GM23248 (cell line): ENCODE data around the gene DOCK3. TPM values are rescaled to one million over a fixed set of nuclear protein-coding genes. Genes with fewer than 3 reads are reported as not detected.
"Not testable (repeated sequence)": the region's sequence is repeated elsewhere in the genome, so short reads cannot be mapped to it uniquely, and the experiment has no call there.

Source experiments
- DNase-seq: peaks from one replicate; pipeline ENCODE4 v3.0.0-alpha.2; 2015
- H2AFZ ChIP-seq: fragments of 200-600 bp; sonication (generic); 2 replicates; pipeline ENCODE4 v1.6.1; 2016; ENCODE audit warnings: antibody characterized with exemption
- H3F3A ChIP-seq: fragments of 200-600 bp; sonication (generic); 2 replicates; pipeline ENCODE4 v1.6.1; 2016; ENCODE audit warnings: mild to moderate bottlenecking, antibody characterized with exemption, mixed run types; ENCODE audit not compliant: insufficient read depth
- H3K27ac ChIP-seq: fragments of 200-600 bp; sonication (generic); 2 replicates; pipeline ENCODE4 v1.5.1; 2016; ENCODE audit warnings: mild to moderate bottlenecking
- H3K27me3 ChIP-seq: fragments of 200-600 bp; sonication (generic); replicated peaks from 2 replicates; pipeline ENCODE4 v1.6.1; 2016; ENCODE audit warnings: mild to moderate bottlenecking; ENCODE audit not compliant: insufficient read depth
- H3K36me3 ChIP-seq: fragments of 200-600 bp; sonication (generic); 2 replicates; pipeline ENCODE4 v1.6.1; 2016; ENCODE audit warnings: low read depth, mild to moderate bottlenecking
- H3K4me1 ChIP-seq: fragments of 200-600 bp; sonication (generic); 2 replicates; pipeline ENCODE4 v1.6.1; 2016; ENCODE audit warnings: mild to moderate bottlenecking; ENCODE audit not compliant: insufficient read depth
- H3K4me2 ChIP-seq: fragments of 200-600 bp; sonication (generic); one replicate; pipeline ENCODE4 v1.6.1; 2016; ENCODE audit warnings: mild to moderate bottlenecking; ENCODE audit not compliant: unreplicated experiment
- H3K4me3 ChIP-seq: fragments of 200-600 bp; sonication (generic); 2 replicates; pipeline ENCODE4 v1.5.1; 2016; ENCODE audit warnings: mild to moderate bottlenecking
- H3K79me2 ChIP-seq: fragments of 200-600 bp; sonication (generic); 2 replicates; pipeline ENCODE4 v1.6.1; 2016; ENCODE audit warnings: mild to moderate bottlenecking; ENCODE audit not compliant: insufficient read depth
- H3K9ac ChIP-seq: fragments of 200-600 bp; sonication (generic); 2 replicates; pipeline ENCODE4 v1.6.1; 2016; ENCODE audit warnings: mild to moderate bottlenecking
- H3K9me2 ChIP-seq: fragments of 200-600 bp; sonication (generic); 2 replicates; pipeline ENCODE4 v1.6.1; 2016; ENCODE audit warnings: mixed run types, mild to moderate bottlenecking, moderate library complexity; ENCODE audit not compliant: insufficient read depth
- H3K9me3 ChIP-seq: fragments of 200-600 bp; sonication (generic); one replicate; pipeline ENCODE4 v1.6.1; 2017; ENCODE audit warnings: low read depth
- H4K20me1 ChIP-seq: fragments of 200-600 bp; sonication (generic); 2 replicates; pipeline ENCODE4 v1.6.0; 2016; ENCODE audit not compliant: insufficient read depth
- EZH2 ChIP-seq: fragments of 200-600 bp; sonication (generic); IDR thresholded peaks from 2 replicates; pipeline ENCODE4 v1.6.1; 2018; ENCODE audit warnings: antibody characterized with exemption, mild to moderate bottlenecking; ENCODE audit not compliant: insufficient read depth, poor library complexity, severe bottlenecking
- EZH2phosphoT487 ChIP-seq: fragments of 200-600 bp; sonication (generic); IDR thresholded peaks from 2 replicates; pipeline ENCODE4 v1.6.1; 2018; ENCODE audit warnings: antibody characterized with exemption, moderate library complexity, mild to moderate bottlenecking, low read depth; ENCODE audit not compliant: insufficient read depth
- WGBS, 2 experiments: methylation state at CpG; one replicate each; pipeline ENCODE4 v1.1.6; 2015 to 2017; ENCODE audit warnings: low lambda C conversion rate in 2 of 2, low coverage in 1 of 2; ENCODE audit errors: missing lambda C conversion rate in 2 of 2; 5-methylcytosine and 5-hydroxymethylcytosine counted together
- in situ Hi-C: fragments of 300-500 bp; cut with MboI; formaldehyde crosslinking; loops from 2 replicates; pipeline ENCODE4 v1.15.0; 2020
- polyA plus RNA-seq: library from polyadenylated mRNA; unstranded; fragments of >200 nt; fragmentation: Nextera tagmentation; extraction: Ambion mirVana; gene quantifications from 2 replicates; pipeline ENCODE4 v1.2.1, GENCODE V29; 2016
- total RNA-seq: library from RNA; depleted of rRNA; stranded (reverse); fragments of >200 nt; shearing (Covaris generic); gene quantifications from 2 replicates; pipeline ENCODE4 v1.2.3, GENCODE V29; 2014

DOCK3 gene
- total and polyA plus RNA-seq, 2 experiments from 2014 or later: 0.23 to 0.43 TPM

- H3K9ac ChIP-seq: no peak overlapping the region
- no peak overlapping the region for H3K4me2 ChIP-seq
- DNase-seq: no peak
- H3K27me3 ChIP-seq: no peaks in the 10 kb centered on the region
- no peak overlapping the region for H3K4me3 ChIP-seq
- no peaks in the 10 kb centered on the region for H3K9me2 ChIP-seq
- no peaks in the 10 kb centered on the region for H3F3A ChIP-seq
- H3K4me1 ChIP-seq: no peaks in the 10 kb centered on the region
- no peaks in the 10 kb centered on the region for H3K36me3 ChIP-seq
- H4K20me1 ChIP-seq: no peaks in the 10 kb centered on the region
- WGBS, 2 experiments: 39 to 51% methylated on average over 4 of the region's 4 CpGs
- H2AFZ ChIP-seq: no peak overlapping the region
- no peak overlapping the region for H3K27ac ChIP-seq
- no peaks in the 10 kb centered on the region for H3K79me2 ChIP-seq
- no peaks in the 10 kb centered on the region for H3K9me3 ChIP-seq
- TF ChIP-seq EZH2phosphoT487 (no peak), EZH2 (no peak)
- in situ Hi-C loops: no loop called here
Observed at GRCh38 chr3:50883755-50884154, 209.0 kb downstream of the DOCK3 start.

- TF ChIP-seq EZH2: no peak
- TF ChIP-seq EZH2phosphoT487: no peak
- Histone ChIP-seq H3K36me3 (no peaks in the 10 kb centered on the region), H3K4me2 (no peak overlapping the region), H3K27me3 (no peaks in the 10 kb centered on the region), H3F3A (no peaks in the 10 kb centered on the region), H2AFZ (no peak overlapping the region), H3K27ac (no peak overlapping the region), H3K9me3 (no peaks in the 10 kb centered on the region), H3K9ac (no peak overlapping the region), H3K79me2 (no peaks in the 10 kb centered on the region), H3K9me2 (no peaks in the 10 kb centered on the region), H4K20me1 (no peaks in the 10 kb centered on the region), H3K4me1 (no peaks in the 10 kb centered on the region), H3K4me3 (no peak overlapping the region)
- 11 to 18% methylated on average over 5 of the region's 5 CpGs for WGBS, 2 experiments
- in situ Hi-C loops: no loop called here
- peak; percentile 27 for DNase-seq
Observed at GRCh38 chr3:50885070-50885850, 210.5 kb downstream of the DOCK3 start.

- Histone ChIP-seq H3K9ac (no peak overlapping the region), H2AFZ (no peak overlapping the region), H4K20me1 (no peaks in the 10 kb centered on the region), H3K9me2 (no peaks in the 10 kb centered on the region), H3F3A (no peaks in the 10 kb centered on the region), H3K4me2 (no peak overlapping the region), H3K9me3 (no peaks in the 10 kb centered on the region), H3K4me3 (no peak overlapping the region), H3K79me2 (no peaks in the 10 kb centered on the region), H3K4me1 (no peaks in the 10 kb centered on the region), H3K36me3 (no peaks in the 10 kb centered on the region), H3K27ac (no peak overlapping the region), H3K27me3 (no peaks in the 10 kb centered on the region)
- in situ Hi-C loops: no loop called here
- no peak for TF ChIP-seq EZH2phosphoT487
- no peak for TF ChIP-seq EZH2
- 0 to 4% methylated on average over 3 of the region's 3 CpGs for WGBS, 2 experiments
- no peak for DNase-seq
Observed at GRCh38 chr3:50890688-50891344, 216.1 kb downstream of the DOCK3 start.

GRCh38 chr3:50901097-50901496, 226.4 kb downstream of the DOCK3 start:
- H3K4me1 ChIP-seq, H3K9me2 ChIP-seq, H3K4me3 ChIP-seq, H3K36me3 ChIP-seq, H3K9ac ChIP-seq, H3K27me3 ChIP-seq, in situ Hi-C loops, H3F3A ChIP-seq, H3K27ac ChIP-seq, H3K79me2 ChIP-seq, H3K4me2 ChIP-seq, H2AFZ ChIP-seq, H4K20me1 ChIP-seq, DNase-seq, H3K9me3 ChIP-seq: not testable (repeated sequence)
- WGBS, 2 experiments: 0 to 10% methylated on average over 1 of the region's 1 CpG
